Retina (tissue), 1 donor: ENCODE measurements around the gene SLC38A2.

Experiments used
- DNase-seq: peaks from one replicate; pipeline ENCODE4 v3.0.0-alpha.2; 2016

The SLC38A2 gene

GRCh38 chr12:46391630-46392029 lies 19.1 kb upstream of the SLC38A2 start:
- DNase-seq = no peak

DNA sequence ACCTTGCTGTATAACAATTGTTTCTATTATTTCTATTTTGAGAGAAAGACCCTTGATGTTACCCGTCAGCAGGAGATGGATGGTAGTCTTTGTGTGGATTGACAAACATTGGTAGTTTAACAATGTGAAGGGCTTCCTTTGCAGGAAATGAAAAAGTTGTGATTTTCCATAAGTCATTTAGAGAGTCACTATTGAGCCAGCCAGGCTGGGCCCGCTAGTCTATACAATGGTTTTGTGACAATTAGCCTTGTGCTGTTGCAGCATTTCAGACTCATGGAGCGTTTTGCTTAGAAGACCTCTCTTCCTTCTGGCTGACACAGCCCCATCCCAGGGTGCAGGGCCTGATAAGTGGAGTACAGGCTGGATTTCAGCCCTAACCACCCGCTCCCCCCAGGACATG lies 18.3 kb upstream of the SLC38A2 start:
- DNase-seq = no peak

GRCh38 chr12:46390304-46390703 lies 17.7 kb upstream of the SLC38A2 start:
- DNase-seq = no peak

DNA sequence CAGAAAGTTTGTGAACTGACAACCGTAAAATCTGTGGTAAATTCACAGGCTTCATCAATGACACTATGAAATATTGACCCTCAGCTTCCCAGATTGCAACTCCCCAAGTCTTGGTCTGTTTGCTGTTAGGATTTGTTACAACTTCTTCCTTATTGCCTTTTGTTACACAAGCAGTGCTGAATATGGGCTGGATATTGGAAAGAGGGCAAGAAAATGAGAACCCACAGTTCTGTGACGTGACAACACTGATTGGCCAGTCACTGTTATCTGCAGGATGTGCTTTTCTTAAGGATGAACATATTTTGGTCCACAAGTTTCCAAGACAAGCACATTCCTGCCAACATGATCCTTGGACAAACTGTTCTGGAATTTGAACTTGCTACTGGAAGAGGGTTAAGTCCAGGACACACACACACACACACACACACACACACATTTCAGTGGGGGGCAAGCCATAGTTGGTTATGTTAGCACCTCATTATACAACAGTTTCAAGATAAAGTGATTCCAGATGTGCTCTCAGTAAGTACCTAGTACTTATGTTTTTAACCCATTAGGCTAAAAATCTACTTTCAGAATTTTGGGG lies 16.6 kb upstream of the SLC38A2 start:
- no peak for DNase-seq

DNA sequence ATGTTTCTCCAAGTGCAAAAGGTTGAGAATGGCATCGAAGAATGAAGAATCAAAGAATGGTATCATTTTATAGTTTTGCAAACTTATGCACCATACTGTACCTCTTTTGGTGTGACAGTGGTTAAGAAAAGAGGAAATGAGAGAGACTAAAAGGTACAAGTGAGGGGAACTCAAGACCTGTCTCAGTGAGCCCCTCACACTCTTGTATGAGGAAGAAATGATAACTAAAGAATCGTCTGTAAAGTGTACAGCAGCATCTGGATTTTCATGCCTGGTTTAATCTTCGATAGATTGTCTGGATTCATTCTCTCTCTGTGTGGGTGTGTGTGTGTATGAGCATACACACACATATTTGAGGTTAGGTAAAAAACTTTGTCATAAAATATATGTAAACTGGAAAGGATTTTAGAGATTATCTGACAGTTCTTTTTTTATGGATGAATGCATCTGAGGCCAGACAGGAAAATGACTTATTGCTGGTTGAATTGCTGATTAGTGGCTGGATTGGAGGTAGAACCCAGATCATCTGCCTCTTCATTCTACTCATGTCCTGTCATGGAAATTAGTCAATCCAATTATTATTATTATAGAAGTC lies 16.0 kb upstream of the SLC38A2 start:
- DNase-seq = no peak

- DNase-seq = no peak
Observed at GRCh38 chr12:46387670-46388069, 15.1 kb upstream of the SLC38A2 start.

- no peak for DNase-seq
Observed at GRCh38 chr12:46386877-46387629, 14.5 kb upstream of the SLC38A2 start.

- no peak for DNase-seq
Observed at GRCh38 chr12:46386360-46386867, 13.8 kb upstream of the SLC38A2 start.

- DNase-seq = no peak
Observed at GRCh38 chr12:46385438-46385837, 12.9 kb upstream of the SLC38A2 start.

GRCh38 chr12:46384451-46385309 lies 12.1 kb upstream of the SLC38A2 start:
- no peak for DNase-seq

DNA sequence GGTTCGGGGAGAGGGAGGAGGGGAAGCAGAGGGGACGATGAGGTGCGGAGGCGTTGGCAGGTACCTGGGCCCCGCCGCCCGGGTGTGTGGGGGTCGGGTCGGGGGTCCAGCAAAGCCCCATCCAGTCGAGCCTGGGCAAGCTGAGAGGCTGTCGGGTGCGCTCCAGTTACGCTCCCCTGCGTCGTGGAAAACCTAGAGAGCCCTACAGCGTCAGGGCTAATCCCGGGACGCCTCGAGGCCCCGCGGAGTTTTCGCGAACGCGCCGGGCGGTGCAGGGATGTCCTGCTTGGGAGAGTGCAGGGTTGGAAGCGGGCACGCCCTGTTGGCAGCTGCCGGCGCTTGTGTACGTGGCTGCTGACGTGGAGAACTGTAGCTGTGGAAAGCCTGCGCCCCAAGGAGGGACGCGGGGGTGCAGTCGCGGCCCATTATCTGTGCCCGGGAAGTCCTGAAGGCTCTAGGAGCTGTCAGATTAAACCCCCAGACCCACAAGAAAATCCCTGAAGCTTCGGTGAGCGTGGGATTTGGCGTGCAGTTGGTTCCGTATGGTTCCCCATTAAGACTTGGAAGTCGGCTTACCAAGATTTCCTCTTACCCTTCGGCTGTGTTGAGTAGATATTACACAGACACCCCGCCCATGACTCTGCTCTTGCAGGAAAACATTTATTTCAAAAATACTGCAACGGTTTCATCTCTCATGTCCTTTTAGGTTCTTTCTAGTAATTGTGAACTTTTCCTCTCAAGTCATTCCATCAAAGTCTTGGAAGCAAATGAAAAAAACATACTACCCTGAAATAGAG lies 11.3 kb upstream of the SLC38A2 start:
- peak; percentile 87 for DNase-seq

- DNase-seq = peak; percentile 95
Observed at GRCh38 chr12:46382964-46383653, 10.5 kb upstream of the SLC38A2 start.

DNA sequence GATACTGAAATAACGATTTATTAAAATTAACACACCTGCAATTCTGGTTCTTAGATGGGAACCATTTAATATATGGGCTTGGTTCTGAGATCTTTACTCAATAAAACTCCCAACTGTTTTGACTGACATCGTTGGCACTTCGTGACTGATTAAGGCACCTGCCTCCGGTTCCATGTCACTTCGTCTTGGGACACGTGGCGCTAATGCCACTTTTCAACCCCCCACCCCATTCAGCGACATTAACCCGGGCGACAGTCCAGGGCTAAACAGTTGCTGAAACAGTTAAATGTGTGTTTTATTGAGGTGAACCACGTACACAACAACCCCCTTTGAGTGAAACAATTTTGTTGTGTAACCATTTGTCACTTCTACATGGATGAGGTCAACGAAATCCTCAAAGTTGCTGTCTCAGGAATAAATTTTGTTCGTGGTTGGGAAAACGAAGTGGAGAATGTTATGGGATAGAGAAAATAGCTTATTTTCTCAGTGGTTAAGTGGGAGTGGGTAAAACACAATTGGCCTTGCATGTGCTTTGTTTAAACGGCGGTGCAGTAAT lies 9.9 kb upstream of the SLC38A2 start:
- DNase-seq = no peak

- DNase-seq = no peak
Observed at GRCh38 chr12:46380881-46381280, 8.3 kb upstream of the SLC38A2 start.

- no peak for DNase-seq
Observed at GRCh38 chr12:46380022-46380796, 7.6 kb upstream of the SLC38A2 start.

DNA sequence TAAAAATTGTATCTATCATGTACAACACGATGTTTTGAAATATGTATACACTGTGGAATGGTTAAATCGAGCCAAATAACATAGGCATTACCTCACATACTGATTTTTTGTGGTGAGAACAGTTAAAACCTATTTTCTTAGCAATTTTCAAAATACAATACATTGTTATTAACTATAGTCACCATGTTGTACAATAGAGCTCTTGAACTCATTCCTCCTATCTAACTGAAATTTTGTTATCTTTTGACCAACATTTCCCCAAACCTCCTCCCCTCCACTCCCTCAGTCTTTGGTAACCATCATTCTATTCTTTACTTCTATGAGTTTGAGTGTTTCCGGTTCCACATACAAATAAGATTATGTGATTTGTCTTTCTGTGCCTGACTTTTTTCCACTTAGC lies 6.8 kb upstream of the SLC38A2 start:
- DNase-seq = no peak

GRCh38 chr12:46378530-46378929 lies 6.0 kb upstream of the SLC38A2 start:
- no peak for DNase-seq

- DNase-seq = no peak
Observed at GRCh38 chr12:46377678-46378077, 5.1 kb upstream of the SLC38A2 start.

- no peak for DNase-seq
Observed at GRCh38 chr12:46376579-46376978, 4.0 kb upstream of the SLC38A2 start.

- no peak for DNase-seq
Observed at GRCh38 chr12:46374711-46375110, 2.1 kb upstream of the SLC38A2 start.

DNA sequence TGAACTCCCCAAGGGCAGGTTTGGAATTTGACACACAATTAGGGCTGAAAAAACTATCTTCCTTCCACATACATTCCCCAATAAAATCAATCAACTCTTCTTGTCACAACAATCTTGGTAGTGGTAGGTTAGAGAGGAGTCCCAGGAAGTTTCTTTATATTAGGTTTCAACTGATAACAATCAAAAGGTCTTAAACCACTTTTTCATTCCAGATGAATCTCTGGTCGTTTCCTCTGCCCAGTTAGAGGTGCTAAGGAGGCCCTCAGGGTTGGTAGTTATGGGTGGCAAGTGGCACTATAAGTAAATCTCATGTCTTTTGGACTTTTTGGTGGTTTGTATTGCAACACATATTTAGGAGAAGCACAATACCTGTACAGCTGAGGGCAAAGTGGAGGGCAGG lies 1.7 kb upstream of the SLC38A2 start:
- DNase-seq = no peak
